Keratinocyte (primary cell): ENCODE measurements around the gene FRMD3. TPM values are rescaled to one million over a fixed set of nuclear protein-coding genes. Genes with fewer than 3 reads are reported as not detected.
A peak's percentile ranks its signal among the peaks of the same experiment; 100 is the strongest.

ENCODE experiments used
- DNase-seq: peaks from one replicate; pipeline ENCODE4 v3.0.0-alpha.2; 2011; ENCODE audit warnings: low read depth, missing footprints, low spot score
- FAIRE-seq: peaks from 2 replicates; lab custom pipeline; 2011; peaks lifted over from hg19 to GRCh38; lab: Jason Lieb, UNC
- H2AFZ ChIP-seq: 2 replicates; pipeline ENCODE4 v1.6.0; 2012; ENCODE audit warnings: low read length, control low read depth, inconsistent platforms; ENCODE audit not compliant: control insufficient read depth
- H3K27ac ChIP-seq: 2 replicates; pipeline ENCODE4 v1.5.1; 2011; ENCODE audit warnings: low read length; ENCODE audit not compliant: control insufficient read depth, insufficient read depth
- H3K27me3 ChIP-seq: 3 replicates; pipeline ENCODE4 v1.6.0; 2011; ENCODE audit warnings: low read length; ENCODE audit not compliant: control insufficient read depth, insufficient read depth; ENCODE audit errors: extremely low read depth
- H3K36me3 ChIP-seq, 2 experiments: 2 replicates in 1 of 2; 3 replicates in 1 of 2; pipeline ENCODE4 v1.5.1; 2011; ENCODE audit warnings: low read length in 2 of 2, mild to moderate bottlenecking in 1 of 2; ENCODE audit not compliant: control insufficient read depth in 2 of 2, insufficient read depth in 2 of 2; ENCODE audit errors: extremely low read depth in 1 of 2
- H3K4me1 ChIP-seq: 3 replicates; pipeline ENCODE4 v1.5.1; 2011; ENCODE audit warnings: low read length; ENCODE audit not compliant: control insufficient read depth, insufficient read depth; ENCODE audit errors: extremely low read depth
- H3K4me2 ChIP-seq: 3 replicates; pipeline ENCODE4 v1.6.0; 2011; ENCODE audit warnings: low read depth, low read length; ENCODE audit not compliant: control insufficient read depth, insufficient read depth; ENCODE audit errors: extremely low read depth
- H3K4me3 ChIP-seq, 3 experiments: fragments of 200-600 bp in 1 of 3; sonication (generic) in 1 of 3; 2 replicates in 2 of 3; 3 replicates in 1 of 3; pipeline ENCODE4 v1.5.1; 2011 to 2016; ENCODE audit warnings: low read length in 3 of 3, mild to moderate bottlenecking in 3 of 3, control low read depth in 2 of 3, inconsistent platforms in 1 of 3, low read depth in 1 of 3, mixed read lengths in 1 of 3, mixed run types in 1 of 3, moderate library complexity in 1 of 3; ENCODE audit not compliant: control insufficient read depth in 2 of 3, insufficient read depth in 2 of 3; ENCODE audit errors: extremely low read depth in 1 of 3
- H3K79me2 ChIP-seq: 2 replicates; pipeline ENCODE4 v1.6.0; 2012; ENCODE audit warnings: low read length; ENCODE audit not compliant: control insufficient read depth, insufficient read depth
- H3K9ac ChIP-seq: 3 replicates; pipeline ENCODE4 v1.6.0; 2011; ENCODE audit warnings: low read length; ENCODE audit not compliant: control insufficient read depth, insufficient read depth; ENCODE audit errors: extremely low read depth
- H3K9me1 ChIP-seq: 3 replicates; pipeline ENCODE4 v1.6.0; 2011; ENCODE audit warnings: low read length; ENCODE audit not compliant: control insufficient read depth, insufficient read depth; ENCODE audit errors: extremely low read depth
- H3K9me3 ChIP-seq: 2 replicates; pipeline ENCODE4 v1.5.1; 2012; ENCODE audit warnings: low read depth, low read length; ENCODE audit not compliant: control insufficient read depth
- H4K20me1 ChIP-seq: 3 replicates; pipeline ENCODE4 v1.6.0; 2011; ENCODE audit warnings: low read length; ENCODE audit not compliant: control insufficient read depth, insufficient read depth; ENCODE audit errors: extremely low read depth
- CTCF ChIP-seq, 3 experiments: IDR thresholded peaks in 1 of 3; conservative IDR thresholded peaks in 1 of 3; optimal IDR thresholded peaks in 1 of 3; 2 replicates in 2 of 3; 3 replicates in 1 of 3; pipeline versions ENCODE3 to v1.5.1; 2011; ENCODE audit warnings: low read length in 3 of 3, mild to moderate bottlenecking in 3 of 3, moderate library complexity in 2 of 3, control low read depth in 1 of 3, inconsistent platforms in 1 of 3; ENCODE audit not compliant: insufficient read depth in 2 of 3; ENCODE audit errors: extremely low read depth in 1 of 3
- EZH2 ChIP-seq: IDR thresholded peaks from one replicate; pipeline ENCODE4 v1.6.1; 2012; ENCODE audit warnings: inconsistent platforms, mild to moderate bottlenecking, low read length, moderate library complexity
- dilution Hi-C: fragments of 300-500 bp; cut with MboI; formaldehyde crosslinking; loops from one replicate; pipeline ENCODE4 v1.7.0; 2020; ENCODE audit warnings: low sequenced_read_pairs; ENCODE audit not compliant: extremely low pct_ligation_motif_present
- polyA plus RNA-seq, 5 experiments: library from polyadenylated mRNA; depleted of rRNA in 3 of 5; stranded (reverse) in 3 of 5; stranded (forward) in 1 of 5; unstranded in 1 of 5; fragments of >200 nt; gene quantifications; 1 replicate in 1 of 5; 2 replicates in 3 of 5; 3 replicates in 1 of 5; pipeline versions ENCODE4 v1.2.1 to v1.2.3, GENCODE V29; 2011 to 2012; ENCODE audit warnings: missing spikeins in 2 of 5, low read depth in 1 of 5, low replicate concordance in 1 of 5

FRMD3 gene
- polyA plus RNA-seq, 1 donor (not counting 4 experiments of a cell fraction or from before 2014, with no cell fraction given), result 0.21 TPM

- no peaks in the 10 kb centered on the region for H4K20me1 ChIP-seq
- H3K4me1 ChIP-seq, result no peaks in the 10 kb centered on the region
- TF ChIP-seq EZH2 (no peak), CTCF (optimal IDR thresholded peaks at IDR 0.05 in 1 of 3, IDR thresholded peaks at IDR 0.05 in 1 of 3, conservative IDR thresholded peaks at IDR 0.05 in 1 of 3; ENCODE audit: extremely low read depth in 1 of 3, insufficient read depth in 2 of 3, low read length in 3 of 3) (peak in 1 of 3 experiments; percentile 10)
- dilution Hi-C loops, result no loop called here
- DNase-seq, result no peak
- H3K9ac ChIP-seq, result no peak overlapping the region
- no peak overlapping the region for H2AFZ ChIP-seq
- no peaks in the 10 kb centered on the region for H3K36me3 ChIP-seq
- H3K9me1 ChIP-seq, result no peaks in the 10 kb centered on the region
- no peak overlapping the region for H3K4me3 ChIP-seq
- no peaks in the 10 kb centered on the region for H3K27me3 ChIP-seq
- no peak overlapping the region for H3K4me2 ChIP-seq
- H3K9me3 ChIP-seq, result no peaks in the 10 kb centered on the region
- no peak overlapping the region for H3K27ac ChIP-seq
- no peaks in the 10 kb centered on the region for H3K79me2 ChIP-seq
- no peak for FAIRE-seq
These were observed 207.7 kb downstream of the FRMD3 start for GRCh38 chr9:83330207-83331196.

- no peaks in the 10 kb centered on the region for H3K27me3 ChIP-seq
- no peaks in the 10 kb centered on the region for H3K9me3 ChIP-seq
- FAIRE-seq (no peak), DNase-seq (no peak)
- H2AFZ ChIP-seq, result no peak overlapping the region
- TF ChIP-seq EZH2 (no peak), CTCF (optimal IDR thresholded peaks at IDR 0.05 in 1 of 3, IDR thresholded peaks at IDR 0.05 in 1 of 3, conservative IDR thresholded peaks at IDR 0.05 in 1 of 3; ENCODE audit: extremely low read depth in 1 of 3, insufficient read depth in 2 of 3, low read length in 3 of 3) (no peak)
- H3K79me2 ChIP-seq, result no peaks in the 10 kb centered on the region
- no peak overlapping the region for H3K4me3 ChIP-seq
- no peaks in the 10 kb centered on the region for H3K36me3 ChIP-seq
- no peak overlapping the region for H3K27ac ChIP-seq
- dilution Hi-C loops, result no loop called here
- no peak overlapping the region for H3K9ac ChIP-seq
- no peaks in the 10 kb centered on the region for H3K4me1 ChIP-seq
- no peaks in the 10 kb centered on the region for H3K9me1 ChIP-seq
- H3K4me2 ChIP-seq, result no peak overlapping the region
- no peaks in the 10 kb centered on the region for H4K20me1 ChIP-seq
These were observed 210.2 kb downstream of the FRMD3 start for GRCh38 chr9:83327750-83328622.
